ENCODE data around the gene DCXR.

DNA sequence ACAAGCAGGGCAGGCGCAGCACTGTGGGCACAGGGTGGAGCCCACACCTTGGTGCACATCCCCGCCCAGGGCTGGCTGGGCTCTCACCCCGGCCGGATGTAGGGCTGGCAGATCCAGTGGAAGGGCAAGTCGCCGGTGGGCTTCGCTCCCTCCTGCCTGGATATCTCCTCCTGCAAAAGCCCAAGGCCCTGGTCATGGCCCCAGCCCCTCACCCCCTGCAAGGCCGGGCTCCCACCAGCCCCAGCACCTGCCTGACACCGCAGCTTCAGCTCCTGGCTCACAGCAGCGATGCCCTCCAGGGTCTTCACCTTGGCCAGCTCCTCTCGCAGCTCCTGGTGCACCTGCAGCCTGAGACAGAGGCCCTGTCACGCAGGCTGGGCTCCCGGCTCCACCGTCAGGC lies 23.1 kb upstream of the DCXR start:
- TF ChIP-seq EZH2phosphoT487 (IDR thresholded peaks at IDR 0.05; ENCODE audit: insufficient read depth, low read depth) (no peak), EZH2 (IDR thresholded peaks at IDR 0.05; ENCODE audit: insufficient read depth, poor library complexity, severe bottlenecking) (no peak)
